H1 (cell line): Measurements from ENCODE around the gene CYP27C1. TPM values are rescaled to one million over a fixed set of nuclear protein-coding genes. Genes with fewer than 3 reads are reported as not detected.
A peak's percentile ranks its signal among the peaks of the same experiment; 100 is the strongest.

Source experiments
- CTCF ChIA-PET: fragments of 300-600 bp; sonication (Branson Sonifier 250); formaldehyde crosslinking; loops from one replicate; lab custom pipeline; 2021; ENCODE audit not compliant: partially characterized antibody; lab: Charles Lee
- POLR2A ChIA-PET: fragments of 300-600 bp; sonication (Branson Sonifier 250); formaldehyde crosslinking; loops from one replicate; lab custom pipeline; 2021; ENCODE audit warnings: inconsistent platforms; ENCODE audit not compliant: partially characterized antibody; lab: Charles Lee
- DNase-seq, 2 experiments: peaks; one replicate each; pipeline versions ENCODE4 v3.0.0 to v3.0.0-alpha.2; 2010 to 2022; ENCODE audit warnings: low spot score in 2 of 2, low read depth in 1 of 2, mixed read lengths in 1 of 2
- FAIRE-seq: peaks from 2 replicates; lab custom pipeline; 2011; peaks lifted over from hg19 to GRCh38; lab: Jason Lieb, UNC
- H2AFZ ChIP-seq: 2 replicates; pipeline ENCODE4 v1.8.1; 2012; ENCODE audit warnings: low read length, inconsistent platforms
- H2AK5ac ChIP-seq: 2 replicates; pipeline ENCODE4 v1.6.1; 2013; ENCODE audit warnings: low read depth, low read length
- H2BK120ac ChIP-seq: replicated peaks from 2 replicates; pipeline ENCODE3; 2013; ENCODE audit warnings: low read depth, low read length, inconsistent platforms
- H2BK12ac ChIP-seq: 2 replicates; pipeline ENCODE4 v1.6.1; 2013; ENCODE audit warnings: low read depth, low read length
- H2BK15ac ChIP-seq: 2 replicates; pipeline ENCODE4 v1.6.1; 2013; ENCODE audit warnings: low read length
- H2BK20ac ChIP-seq: 2 replicates; pipeline ENCODE4 v1.6.1; 2013; ENCODE audit warnings: low read length
- H2BK5ac ChIP-seq: 2 replicates; pipeline ENCODE4 v1.6.1; 2013; ENCODE audit warnings: low read depth, low read length
- H3K14ac ChIP-seq: 2 replicates; pipeline ENCODE4 v1.6.1; 2013; ENCODE audit warnings: inconsistent platforms; ENCODE audit not compliant: insufficient read length
- H3K18ac ChIP-seq: 2 replicates; pipeline ENCODE4 v1.6.1; 2013; ENCODE audit warnings: low read length; ENCODE audit errors: extremely low read depth
- H3K23ac ChIP-seq: 2 replicates; pipeline ENCODE4 v1.6.1; 2013; ENCODE audit warnings: inconsistent platforms; ENCODE audit not compliant: insufficient read length
- H3K23me2 ChIP-seq: 2 replicates; pipeline ENCODE4 v1.6.1; 2013; ENCODE audit warnings: low read depth, low read length
- H3K27ac ChIP-seq: 2 replicates; pipeline ENCODE4 v1.6.1; 2011; ENCODE audit warnings: low read depth, low read length, inconsistent platforms
- H3K27me3 ChIP-seq, 4 experiments: replicated peaks in 1 of 4; 1 replicate in 1 of 4; 2 replicates in 3 of 4; pipeline versions ENCODE4 v1.6.1 to v1.8.1; 2011 to 2013; ENCODE audit warnings: low read length in 3 of 4, mild to moderate bottlenecking in 3 of 4, inconsistent platforms in 2 of 4, mixed read lengths in 2 of 4, moderate library complexity in 1 of 4; ENCODE audit not compliant: control insufficient read depth in 3 of 4, insufficient read depth in 3 of 4; ENCODE audit errors: extremely low read depth in 1 of 4
- H3K36me3 ChIP-seq, 4 experiments: 2 replicates each; pipeline versions ENCODE4 v1.6.1 to v1.8.1; 2011 to 2013; ENCODE audit warnings: mild to moderate bottlenecking in 4 of 4, low read length in 3 of 4, moderate library complexity in 2 of 4, control low read depth in 1 of 4, inconsistent platforms in 1 of 4; ENCODE audit not compliant: insufficient read depth in 4 of 4, control insufficient read depth in 2 of 4
- H3K4ac ChIP-seq: replicated peaks from 2 replicates; pipeline ENCODE3; 2013; ENCODE audit warnings: low read length, low read depth, mixed read lengths, inconsistent platforms; ENCODE audit not compliant: insufficient read length
- H3K4me1 ChIP-seq, 4 experiments: replicated peaks in 1 of 4; 1 replicate in 1 of 4; 2 replicates in 3 of 4; pipeline versions ENCODE4 v1.6.1 to v1.8.1; 2011 to 2013; ENCODE audit warnings: low read length in 3 of 4, inconsistent platforms in 2 of 4, mixed read lengths in 1 of 4; ENCODE audit not compliant: insufficient read depth in 4 of 4, control insufficient read depth in 3 of 4
- H3K4me2 ChIP-seq, 2 experiments: 2 replicates each; pipeline versions ENCODE4 v1.6.1 to v1.8.1; 2011 to 2013; ENCODE audit warnings: low read depth in 2 of 2, low read length in 2 of 2, control low read depth in 1 of 2, inconsistent platforms in 1 of 2, mild to moderate bottlenecking in 1 of 2; ENCODE audit not compliant: insufficient read depth in 1 of 2
- H3K4me3 ChIP-seq, 4 experiments: fragments of 200-600, 300-600 bp in 1 of 4; sonication (generic), shearing (Covaris generic), sonication (Bioruptor Twin) in 1 of 4; 2 replicates each; pipeline versions ENCODE4 v1.5.1 to v1.8.1; 2011 to 2016; ENCODE audit warnings: low read length in 4 of 4, low read depth in 3 of 4, control low read depth in 2 of 4, inconsistent platforms in 2 of 4, mild to moderate bottlenecking in 2 of 4, mixed read lengths in 1 of 4, moderate library complexity in 1 of 4; ENCODE audit not compliant: insufficient read depth in 2 of 4; ENCODE audit errors: extremely low read depth in 1 of 4
- H3K56ac ChIP-seq: replicated peaks from 2 replicates; pipeline ENCODE3; 2013; ENCODE audit warnings: low read depth, mild to moderate bottlenecking, mixed read lengths, low read length, inconsistent platforms; ENCODE audit not compliant: insufficient read length
- H3K79me1 ChIP-seq: 2 replicates; pipeline ENCODE4 v1.6.1; 2013; ENCODE audit warnings: low read depth, low read length, control low read depth
- H3K79me2 ChIP-seq, 2 experiments: 2 replicates each; pipeline versions ENCODE4 v1.6.1 to v1.8.1; 2012 to 2013; ENCODE audit warnings: low read length in 2 of 2, mild to moderate bottlenecking in 2 of 2, inconsistent platforms in 1 of 2; ENCODE audit not compliant: insufficient read depth in 2 of 2, control insufficient read depth in 1 of 2
- H3K9ac ChIP-seq, 4 experiments: replicated peaks in 1 of 4; 1 replicate in 1 of 4; 2 replicates in 3 of 4; pipeline versions ENCODE4 v1.6.1 to v1.8.1; 2011 to 2013; ENCODE audit warnings: low read depth in 3 of 4, low read length in 3 of 4, control low read depth in 2 of 4, mild to moderate bottlenecking in 2 of 4, moderate library complexity in 2 of 4, inconsistent platforms in 1 of 4; ENCODE audit errors: extremely low read depth in 1 of 4
- H3K9me3 ChIP-seq, 2 experiments: 2 replicates each; pipeline versions ENCODE4 v1.6.1 to v1.8.1; 2012 to 2013; ENCODE audit warnings: mild to moderate bottlenecking in 2 of 2, moderate library complexity in 2 of 2, control low read depth in 1 of 2, inconsistent platforms in 1 of 2, low read depth in 1 of 2, low read length in 1 of 2, mixed read lengths in 1 of 2; ENCODE audit not compliant: insufficient read depth in 2 of 2
- H4K20me1 ChIP-seq, 2 experiments: replicated peaks in 1 of 2; 2 replicates each; pipeline versions ENCODE3 to v1.8.1; 2011 to 2013; ENCODE audit warnings: inconsistent platforms in 2 of 2, low read length in 2 of 2, mild to moderate bottlenecking in 1 of 2; ENCODE audit not compliant: insufficient read depth in 2 of 2, control insufficient read depth in 1 of 2
- H4K5ac ChIP-seq: 2 replicates; pipeline ENCODE4 v1.6.1; 2013; ENCODE audit warnings: low read length, low read depth, mixed read lengths, inconsistent platforms; ENCODE audit not compliant: insufficient read length
- H4K8ac ChIP-seq: 2 replicates; pipeline ENCODE4 v1.8.0; 2013; ENCODE audit warnings: mild to moderate bottlenecking, moderate library complexity, low read length, inconsistent platforms; ENCODE audit not compliant: insufficient read depth; ENCODE audit errors: extremely low read depth
- H4K91ac ChIP-seq: replicated peaks from 2 replicates; pipeline ENCODE3; 2013; ENCODE audit warnings: low read length, mixed read lengths, inconsistent platforms; ENCODE audit not compliant: insufficient read length
- CREB1 ChIP-seq: IDR thresholded peaks from 2 replicates; pipeline ENCODE4 v1.6.1; 2012; ENCODE audit warnings: inconsistent platforms
- EZH2 ChIP-seq: fragments of 200-600 bp; sonication (generic); IDR thresholded peaks from 2 replicates; pipeline ENCODE4 v1.7.1; 2012; ENCODE audit warnings: low read depth, mild to moderate bottlenecking, moderate library complexity, low read length, inconsistent platforms; ENCODE audit not compliant: severe bottlenecking
- HDAC2 ChIP-seq, 2 experiments: fragments of 300-600 bp in 1 of 2; sonication (generic) in 1 of 2; IDR thresholded peaks; 2 replicates each; pipeline ENCODE4 v1.6.1; 2011 to 2012; ENCODE audit warnings: low read depth in 2 of 2, low read length in 2 of 2, mild to moderate bottlenecking in 2 of 2, moderate library complexity in 2 of 2, borderline replicate concordance in 1 of 2, inconsistent platforms in 1 of 2
- HDAC6 ChIP-seq: IDR thresholded peaks from one replicate; pipeline ENCODE4 v1.7.1; 2012; ENCODE audit warnings: low read depth, mild to moderate bottlenecking, inconsistent platforms, low read length, moderate library complexity
- KDM4A ChIP-seq: IDR thresholded peaks from one replicate; pipeline ENCODE4 v1.7.1; 2012; ENCODE audit warnings: low read depth, mild to moderate bottlenecking, moderate library complexity, low read length, inconsistent platforms; ENCODE audit not compliant: severe bottlenecking
- MAFK ChIP-seq: IDR thresholded peaks from 2 replicates; pipeline ENCODE4 v1.6.1; 2012; ENCODE audit warnings: low read depth, mild to moderate bottlenecking, improper control_type of control experiment, low read length
- POLR2AphosphoS5 ChIP-seq: IDR thresholded peaks from 2 replicates; pipeline ENCODE4 v1.6.1; 2011; ENCODE audit warnings: low read depth, low read length
- SAP30 ChIP-seq: fragments of 300-600 bp; sonication (generic); IDR thresholded peaks from 2 replicates; pipeline ENCODE4 v1.7.1; 2012; ENCODE audit warnings: low read length, moderate library complexity, mild to moderate bottlenecking, inconsistent platforms; ENCODE audit not compliant: insufficient read depth, insufficient replicate concordance
- SP1 ChIP-seq: IDR thresholded peaks from 2 replicates; pipeline ENCODE4 v1.6.1; 2011; ENCODE audit warnings: low read depth, low read length
- SP2 ChIP-seq: IDR thresholded peaks from 2 replicates; pipeline ENCODE4 v1.6.1; 2012; ENCODE audit warnings: mild to moderate bottlenecking, low read length, inconsistent platforms
- TEAD4 ChIP-seq: IDR thresholded peaks from 2 replicates; pipeline ENCODE4 v1.6.1; 2012; ENCODE audit warnings: low read depth, low read length, inconsistent platforms, mixed read lengths
- ZNF274 ChIP-seq: IDR thresholded peaks from 2 replicates; pipeline ENCODE4 v1.7.0; 2012; ENCODE audit warnings: low read length, borderline replicate concordance; ENCODE audit errors: extremely low read depth
- WGBS, 2 experiments: shearing (Covaris generic) in 1 of 2; methylation state at CpG; one replicate each; pipeline versions ENCODE4 v1.1.6 to v1.1.7; 2013 to 2015; ENCODE audit warnings: low lambda C conversion rate in 2 of 2, mixed read lengths in 2 of 2, inconsistent platforms in 1 of 2, low coverage in 1 of 2, missing lambda C conversion rate in 1 of 2; ENCODE audit not compliant: insufficient replicate concordance in 2 of 2, insufficient coverage in 1 of 2, insufficient read length in 1 of 2; ENCODE audit errors: extremely low coverage in 1 of 2, missing lambda C conversion rate in 1 of 2; 5-methylcytosine and 5-hydroxymethylcytosine counted together
- polyA plus RNA-seq, 7 experiments: library from polyadenylated mRNA; depleted of rRNA in 3 of 7; stranded (reverse) in 5 of 7; unstranded in 2 of 7; fragments of >200 nt in 5 of 7; fragments of 200-250 nt in 2 of 7; gene quantifications; 1 replicate in 5 of 7; 2 replicates in 1 of 7; 4 replicates in 1 of 7; pipeline versions ENCODE4 v1.2.1 to v1.2.3, GENCODE V29; 2011 to 2013; ENCODE audit warnings: missing spikeins in 2 of 7, mixed read lengths in 2 of 7
- total RNA-seq: library from RNA; stranded (reverse); fragmentation: NEBNext Ultra II Directional; extraction: Animal tissue kit (Norgen Biotek cat#: 25700); gene quantifications from 2 replicates; pipeline ENCODE4 v1.2.1, GENCODE V29; 2021
- TF ChIP-seq, protein P1 (sequence below): IDR thresholded peaks from 2 replicates; pipeline ENCODE4 v1.6.1; 2012; ENCODE audit warnings: low read length, inconsistent platforms

Gene CYP27C1
- total and polyA plus RNA-seq, 2 of the 8 experiments (the other 6 are each of a cell fraction or from before 2014, with no cell fraction given), result 1.3 to 3.2 TPM

DNA sequence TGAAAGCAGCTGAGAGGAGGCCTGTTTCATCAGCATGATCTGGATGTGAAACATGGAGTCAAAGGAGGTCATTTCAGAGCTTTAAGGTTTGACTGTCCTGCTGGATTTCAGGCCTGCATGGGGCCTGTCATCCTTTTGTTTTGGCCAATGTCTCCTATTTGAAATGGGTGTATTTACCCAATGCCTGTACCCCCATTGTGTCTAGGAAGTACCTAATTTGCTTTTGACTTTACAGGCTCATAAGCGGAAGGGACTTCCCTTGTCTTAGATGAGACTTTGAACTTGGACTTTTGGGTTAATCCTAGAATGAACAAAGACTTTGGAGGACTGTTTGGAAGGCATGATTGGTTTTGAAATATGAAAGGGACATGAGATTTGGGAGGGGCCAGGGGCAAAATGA, 19.3 kb upstream of the CYP27C1 start:
- Histone ChIP-seq H4K20me1 (no peaks in the 10 kb centered on the region), H3K27me3 (no peaks in the 10 kb centered on the region), H4K8ac (no peak overlapping the region), H3K9ac (no peak overlapping the region), H4K5ac (no peak overlapping the region), H2AFZ (no peak overlapping the region), H2AK5ac (no peak overlapping the region), H2BK120ac (no peak overlapping the region), H3K23me2 (no peaks in the 10 kb centered on the region), H3K56ac (no peak overlapping the region), H3K18ac (no peak overlapping the region), H2BK20ac (no peak overlapping the region), H3K4me2 (no peak overlapping the region), H4K91ac (no peak overlapping the region), H2BK15ac (no peak overlapping the region), H3K14ac (no peak overlapping the region), H3K23ac (no peak overlapping the region), H3K27ac (no peak overlapping the region), H2BK12ac (no peak overlapping the region), H3K4ac (no peak overlapping the region), H3K9me3 (peaks cover 5 to 9% of the 10 kb centered on the region in 2 experiments; a peak in 2 of 4 replicates), H2BK5ac (no peak overlapping the region), H3K79me1 (no peaks in the 10 kb centered on the region), H3K4me3 (no peak overlapping the region), H3K36me3 (no peaks in the 10 kb centered on the region), H3K79me2 (no peaks in the 10 kb centered on the region), H3K4me1 (no peaks in the 10 kb centered on the region)
- 100% methylated on average over 1 of the region's 1 CpG; no CpG with 5 or more reads in 1 of the 2 experiments for WGBS, 2 experiments
- CTCF ChIA-PET, result interaction anchor here (1.9 kb wide), 1 partner anchor 42 kb away, joined by 4 read pairs; no protein-coding TSS in a partner anchor
- FAIRE-seq (no peak), DNase-seq (peak in 1 of 2 experiments; percentile 14)
- POLR2A ChIA-PET, result interaction anchor here (1.9 kb wide), 1 partner anchor 18 kb away, joined by 4 read pairs; no protein-coding TSS in a partner anchor
- TF ChIP-seq TEAD4 (no peak), HDAC2 (IDR thresholded peaks at IDR 0.05; ENCODE audit: borderline replicate concordance in 1 of 2, low read depth in 2 of 2, low read length in 2 of 2) (no peak), SP1 (no peak), EZH2 (no peak), POLR2AphosphoS5 (no peak), SP2 (no peak), CREB1 (no peak), HDAC6 (no peak), MAFK (no peak), KDM4A (no peak), ZNF274 (no peak), SAP30 (no peak)
- TF ChIP-seq, protein P1, sequence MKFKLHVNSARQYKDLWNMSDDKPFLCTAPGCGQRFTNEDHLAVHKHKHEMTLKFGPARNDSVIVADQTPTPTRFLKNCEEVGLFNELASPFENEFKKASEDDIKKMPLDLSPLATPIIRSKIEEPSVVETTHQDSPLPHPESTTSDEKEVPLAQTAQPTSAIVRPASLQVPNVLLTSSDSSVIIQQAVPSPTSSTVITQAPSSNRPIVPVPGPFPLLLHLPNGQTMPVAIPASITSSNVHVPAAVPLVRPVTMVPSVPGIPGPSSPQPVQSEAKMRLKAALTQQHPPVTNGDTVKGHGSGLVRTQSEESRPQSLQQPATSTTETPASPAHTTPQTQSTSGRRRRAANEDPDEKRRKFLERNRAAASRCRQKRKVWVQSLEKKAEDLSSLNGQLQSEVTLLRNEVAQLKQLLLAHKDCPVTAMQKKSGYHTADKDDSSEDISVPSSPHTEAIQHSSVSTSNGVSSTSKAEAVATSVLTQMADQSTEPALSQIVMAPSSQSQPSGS, result no peak
